H1 (cell line): ENCODE data around the gene RRH. TPM values are rescaled to one million over a fixed set of nuclear protein-coding genes. Genes with fewer than 3 reads are reported as not detected.

ENCODE experiments used
- ASH2L ChIP-seq: fragments of 200-600, 300-600 bp; sonication (generic); IDR thresholded peaks from one replicate; pipeline ENCODE4 v1.7.1; 2017; ENCODE audit warnings: low read length
- CTBP2 ChIP-seq: IDR thresholded peaks from 2 replicates; pipeline ENCODE4 v1.7.0; 2011; ENCODE audit warnings: borderline replicate concordance, mild to moderate bottlenecking, moderate library complexity, mixed read lengths, low read length; ENCODE audit not compliant: insufficient read depth, insufficient read length
- HDAC2 ChIP-seq, 2 experiments: fragments of 300-600 bp in 1 of 2; sonication (generic) in 1 of 2; IDR thresholded peaks; 2 replicates each; pipeline ENCODE4 v1.6.1; 2011 to 2012; ENCODE audit warnings: low read depth in 2 of 2, low read length in 2 of 2, mild to moderate bottlenecking in 2 of 2, moderate library complexity in 2 of 2, borderline replicate concordance in 1 of 2, inconsistent platforms in 1 of 2
- HDAC6 ChIP-seq: IDR thresholded peaks from one replicate; pipeline ENCODE4 v1.7.1; 2012; ENCODE audit warnings: low read depth, mild to moderate bottlenecking, inconsistent platforms, low read length, moderate library complexity
- KDM4A ChIP-seq: IDR thresholded peaks from one replicate; pipeline ENCODE4 v1.7.1; 2012; ENCODE audit warnings: low read depth, mild to moderate bottlenecking, moderate library complexity, low read length, inconsistent platforms; ENCODE audit not compliant: severe bottlenecking
- KDM5A ChIP-seq: fragments of 200-600 bp; IDR thresholded peaks from 2 replicates; pipeline ENCODE4 v1.7.1; 2012; ENCODE audit warnings: mild to moderate bottlenecking, low read length, inconsistent platforms, mixed read lengths
- PHF8 ChIP-seq: fragments of 200-600 bp; sonication (generic); conservative IDR thresholded peaks from 2 replicates; pipeline ENCODE4 v1.7.1; 2012; ENCODE audit warnings: low read depth, mild to moderate bottlenecking, inconsistent platforms, low read length, moderate library complexity
- RBBP5 ChIP-seq: IDR thresholded peaks from 2 replicates; pipeline ENCODE4 v1.7.1; 2012; ENCODE audit warnings: low read depth, mild to moderate bottlenecking, inconsistent platforms, low read length, moderate library complexity, borderline replicate concordance
- RNF2 ChIP-seq: fragments of 200-900, 300-1000 bp; sonication (generic); IDR thresholded peaks from 2 replicates; pipeline ENCODE4 v1.7.1; 2016; ENCODE audit warnings: borderline replicate concordance, low read depth, mild to moderate bottlenecking, antibody characterized with exemption, low read length; ENCODE audit not compliant: poor library complexity, severe bottlenecking; ENCODE audit errors: missing control alignments
- SIRT6 ChIP-seq: IDR thresholded peaks from one replicate; pipeline ENCODE4 v1.7.1; 2012; ENCODE audit warnings: low read length, inconsistent platforms
- SP1 ChIP-seq: IDR thresholded peaks from 2 replicates; pipeline ENCODE4 v1.6.1; 2011; ENCODE audit warnings: low read depth, low read length
- SP4 ChIP-seq: IDR thresholded peaks from 2 replicates; pipeline ENCODE4 v1.6.1; 2012; ENCODE audit warnings: low read length, inconsistent platforms
- SRF ChIP-seq: IDR thresholded peaks from 2 replicates; pipeline ENCODE4 v1.6.1; 2011; ENCODE audit warnings: mild to moderate bottlenecking, low read depth, low read length, moderate library complexity
- SUZ12 ChIP-seq: fragments of 200-600 bp; sonication (generic); IDR thresholded peaks from 2 replicates; pipeline ENCODE4 v1.6.1; 2012; ENCODE audit warnings: mild to moderate bottlenecking, inconsistent platforms, low read length, moderate library complexity, mixed read lengths
- TBP ChIP-seq: IDR thresholded peaks from 2 replicates; pipeline ENCODE4 v1.6.1; 2011; ENCODE audit warnings: low read depth, low read length, improper control_type of control experiment
- YY1 ChIP-seq: IDR thresholded peaks from 2 replicates; pipeline ENCODE4 v1.6.1; 2011; ENCODE audit warnings: low read depth, mild to moderate bottlenecking, low read length
- polyA plus RNA-seq, 7 experiments: library from polyadenylated mRNA; depleted of rRNA in 3 of 7; stranded (reverse) in 5 of 7; unstranded in 2 of 7; fragments of >200 nt in 5 of 7; fragments of 200-250 nt in 2 of 7; gene quantifications; 1 replicate in 5 of 7; 2 replicates in 1 of 7; 4 replicates in 1 of 7; pipeline versions ENCODE4 v1.2.1 to v1.2.3, GENCODE V29; 2011 to 2013; ENCODE audit warnings: missing spikeins in 2 of 7, mixed read lengths in 2 of 7
- total RNA-seq: library from RNA; stranded (reverse); fragmentation: NEBNext Ultra II Directional; extraction: Animal tissue kit (Norgen Biotek cat#: 25700); gene quantifications from 2 replicates; pipeline ENCODE4 v1.2.1, GENCODE V29; 2021
- TF ChIP-seq, protein P1 (sequence below): IDR thresholded peaks from 2 replicates; pipeline ENCODE4 v1.6.1; 2012; ENCODE audit warnings: inconsistent platforms
- TF ChIP-seq, protein P2 (sequence below): IDR thresholded peaks from 2 replicates; pipeline ENCODE4 v1.6.1; 2011; ENCODE audit warnings: low read length, improper control_type of control experiment
- TF ChIP-seq, protein P3 (sequence below): IDR thresholded peaks from 2 replicates; pipeline ENCODE4 v1.6.1; 2012; ENCODE audit warnings: inconsistent platforms

Gene RRH
- total and polyA plus RNA-seq, 2 of the 8 experiments (the other 6 are each of a cell fraction or from before 2014, with no cell fraction given) = 0.38 TPM; not detected in 1

DNA sequence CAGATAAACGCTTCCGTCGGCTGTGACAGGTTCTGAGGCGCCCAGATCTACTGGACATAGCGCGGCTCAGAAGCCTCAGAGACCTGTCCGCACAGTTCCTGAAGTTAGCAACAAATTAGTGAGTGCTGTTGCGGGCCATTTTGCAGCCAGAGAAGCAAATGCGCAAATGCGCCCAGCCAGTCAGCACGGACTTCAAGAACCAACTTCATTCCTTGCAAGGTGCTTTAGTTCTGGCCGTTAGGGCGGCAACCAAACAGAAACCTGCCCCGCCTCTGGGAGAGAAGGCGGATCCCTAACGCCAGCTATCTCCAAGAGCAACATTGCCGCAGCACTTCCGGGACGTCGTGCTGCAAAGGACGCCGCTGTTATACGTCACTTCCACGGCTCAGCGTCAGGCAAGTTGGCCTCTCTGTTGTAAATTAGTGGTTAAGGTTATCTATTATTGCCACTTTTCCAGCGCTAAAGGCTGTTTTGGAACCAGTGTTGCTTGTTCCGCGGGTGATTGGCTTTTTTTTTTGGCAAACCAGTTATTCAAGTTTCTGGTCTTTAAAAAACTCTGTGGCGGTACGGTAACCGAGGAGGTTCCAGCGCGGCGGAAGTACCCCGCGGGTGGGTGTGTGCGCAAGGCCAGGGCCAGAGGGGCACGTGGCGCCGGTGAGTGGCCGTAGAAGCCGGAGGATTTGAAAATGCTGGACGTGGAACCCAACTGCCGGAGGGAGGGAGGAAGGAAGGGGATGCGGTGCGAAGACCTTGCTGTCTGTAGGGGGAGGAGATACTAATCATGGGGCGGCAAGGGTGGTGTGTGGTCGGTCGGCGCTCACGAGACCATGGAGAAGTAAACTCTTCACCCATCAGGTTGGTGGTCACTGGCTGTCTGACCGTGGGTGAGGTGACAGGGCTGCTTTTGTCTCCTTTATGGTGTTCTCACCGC is 12.4 kb upstream of the RRH start, which contains the start of gene GAR1 (continued):
- TF ChIP-seq, protein P1, sequence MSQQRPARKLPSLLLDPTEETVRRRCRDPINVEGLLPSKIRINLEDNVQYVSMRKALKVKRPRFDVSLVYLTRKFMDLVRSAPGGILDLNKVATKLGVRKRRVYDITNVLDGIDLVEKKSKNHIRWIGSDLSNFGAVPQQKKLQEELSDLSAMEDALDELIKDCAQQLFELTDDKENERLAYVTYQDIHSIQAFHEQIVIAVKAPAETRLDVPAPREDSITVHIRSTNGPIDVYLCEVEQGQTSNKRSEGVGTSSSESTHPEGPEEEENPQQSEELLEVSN = peak; percentile 76
- TF ChIP-seq HDAC6 (no peak), SRF (0 out of 2 replicates have a peak, but pooled peaks have one; percentile 41), RBBP5 (peak; percentile 86; the same call in 1 of the 2 replicates), SIRT6 (no peak), SUZ12 (no peak), HDAC2 (IDR thresholded peaks at IDR 0.05; ENCODE audit: borderline replicate concordance in 1 of 2, low read depth in 2 of 2, low read length in 2 of 2) (peak in 1 of 2 experiments; percentile 60; a peak in 2 of 4 replicates), SP4 (peak; percentile 45; the same call in 1 of the 2 replicates), RNF2 (no peak), ASH2L (peak; percentile 94), KDM5A (peak; percentile 71), SP1 (0 out of 2 replicates have a peak, but pooled peaks have one; percentile 29), TBP (peak; percentile 78), YY1 (0 out of 2 replicates have a peak, but pooled peaks have one; percentile 41), CTBP2 (no peak), KDM4A (peak; percentile 81), PHF8 (peak; percentile 76)
- TF ChIP-seq, protein P2, sequence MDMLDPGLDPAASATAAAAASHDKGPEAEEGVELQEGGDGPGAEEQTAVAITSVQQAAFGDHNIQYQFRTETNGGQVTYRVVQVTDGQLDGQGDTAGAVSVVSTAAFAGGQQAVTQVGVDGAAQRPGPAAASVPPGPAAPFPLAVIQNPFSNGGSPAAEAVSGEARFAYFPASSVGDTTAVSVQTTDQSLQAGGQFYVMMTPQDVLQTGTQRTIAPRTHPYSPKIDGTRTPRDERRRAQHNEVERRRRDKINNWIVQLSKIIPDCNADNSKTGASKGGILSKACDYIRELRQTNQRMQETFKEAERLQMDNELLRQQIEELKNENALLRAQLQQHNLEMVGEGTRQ = peak; percentile 33; the same call in 1 of the 2 replicates
- TF ChIP-seq, protein P3, sequence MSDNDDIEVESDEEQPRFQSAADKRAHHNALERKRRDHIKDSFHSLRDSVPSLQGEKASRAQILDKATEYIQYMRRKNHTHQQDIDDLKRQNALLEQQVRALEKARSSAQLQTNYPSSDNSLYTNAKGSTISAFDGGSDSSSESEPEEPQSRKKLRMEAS = peak; percentile 97
